Neural progenitor cell (in vitro differentiated cells): ENCODE measurements around the gene COL15A1. TPM values are rescaled to one million over a fixed set of nuclear protein-coding genes. Genes with fewer than 3 reads are reported as not detected.
A peak's percentile ranks its signal among the peaks of the same experiment; 100 is the strongest.

Experiments used
- DNase-seq: peaks from one replicate; pipeline ENCODE4 v3.0.0-alpha.2; 2016; ENCODE audit warnings: low spot score
- H2AFZ ChIP-seq: fragments of 200-600 bp; sonication (generic); replicated peaks from 2 replicates; pipeline ENCODE4 v1.6.1; 2016; ENCODE audit warnings: antibody characterized with exemption
- H3F3A ChIP-seq: fragments of 200-600 bp; sonication (generic); 2 replicates; pipeline ENCODE4 v1.6.1; 2016; ENCODE audit warnings: antibody characterized with exemption, low read depth
- H3K27ac ChIP-seq: fragments of 200-600 bp; sonication (generic); 2 replicates; pipeline ENCODE4 v1.5.1; 2016; ENCODE audit warnings: mild to moderate bottlenecking
- H3K27me3 ChIP-seq: fragments of 200-600 bp; sonication (generic); 2 replicates; pipeline ENCODE4 v1.6.1; 2016; ENCODE audit warnings: mild to moderate bottlenecking, moderate library complexity
- H3K36me3 ChIP-seq: fragments of 200-600 bp; sonication (generic); 2 replicates; pipeline ENCODE4 v1.5.1; 2016
- H3K4me1 ChIP-seq: fragments of 200-600 bp; sonication (generic); 2 replicates; pipeline ENCODE4 v1.6.1; 2016; ENCODE audit warnings: mixed run types
- H3K4me2 ChIP-seq: fragments of 200-600 bp; sonication (generic); 2 replicates; pipeline ENCODE4 v1.6.1; 2016
- H3K4me3 ChIP-seq: fragments of 200-600 bp; sonication (generic); 2 replicates; pipeline ENCODE4 v1.5.1; 2016
- H3K79me2 ChIP-seq: fragments of 200-600 bp; sonication (generic); 2 replicates; pipeline ENCODE4 v1.6.1; 2016; ENCODE audit warnings: low read depth
- H3K9ac ChIP-seq: fragments of 200-600 bp; sonication (generic); 2 replicates; pipeline ENCODE4 v1.6.1; 2016
- H3K9me3 ChIP-seq: fragments of 200-600 bp; sonication (generic); 2 replicates; pipeline ENCODE4 v1.5.1; 2016; ENCODE audit warnings: low read depth
- H4K20me1 ChIP-seq: fragments of 200-600 bp; sonication (generic); 2 replicates; pipeline ENCODE4 v1.6.1; 2016; ENCODE audit warnings: low read depth
- H3K27ac Mint-ChIP-seq: 3 replicates; pipeline ENCODE4 v1.8.0; 2021; ENCODE audit warnings: mixed read lengths
- H3K27me3 Mint-ChIP-seq: 2 replicates; pipeline ENCODE4 v1.8.0; 2022; ENCODE audit warnings: low read depth, mild to moderate bottlenecking, inconsistent platforms, moderate library complexity, mixed read lengths; ENCODE audit not compliant: insufficient read depth
- H3K36me3 Mint-ChIP-seq: 3 replicates; pipeline ENCODE4 v1.8.0; 2021; ENCODE audit warnings: mixed read lengths
- H3K4me1 Mint-ChIP-seq: 3 replicates; pipeline ENCODE4 v1.8.0; 2021; ENCODE audit warnings: mixed read lengths
- H3K4me3 Mint-ChIP-seq: 3 replicates; pipeline ENCODE4 v1.8.0; 2021; ENCODE audit warnings: mild to moderate bottlenecking, moderate library complexity, mixed read lengths
- H3K9me3 Mint-ChIP-seq: 3 replicates; pipeline ENCODE4 v1.8.0; 2020; ENCODE audit warnings: mixed read lengths
- CTCF ChIP-seq: fragments of 200-600 bp; sonication (generic); IDR thresholded peaks from 2 replicates; pipeline ENCODE4 v1.5.1; 2017; ENCODE audit warnings: antibody characterized with exemption, mild to moderate bottlenecking
- EZH2 ChIP-seq: fragments of 200-600 bp; sonication (generic); IDR thresholded peaks from 2 replicates; pipeline ENCODE4 v1.6.1; 2017; ENCODE audit warnings: antibody characterized with exemption, mild to moderate bottlenecking, moderate library complexity
- EZH2phosphoT487 ChIP-seq: fragments of 200-600 bp; sonication (generic); IDR thresholded peaks from 2 replicates; pipeline ENCODE4 v1.6.1; 2017; ENCODE audit warnings: antibody characterized with exemption
- total RNA-seq: library from RNA; depleted of rRNA; stranded (reverse); fragments of >200 nt; gene quantifications from 2 replicates; pipeline ENCODE4 v1.2.3, GENCODE V29; 2015; ENCODE audit warnings: low replicate concordance

COL15A1 gene
- total RNA-seq, 1 donor from 2014 or later, result 3.2 TPM

- H3K4me3 ChIP-seq, result no peak overlapping the region
- H3K27me3 ChIP-seq, result peaks cover 41% of the 10 kb centered on the region
- Mint-ChIP-seq H3K27me3 (peaks cover 12% of the 10 kb centered on the region), H3K4me3 (no peak overlapping the region), H3K4me1 (peaks cover 59% of the 10 kb centered on the region), H3K9me3 (no peaks in the 10 kb centered on the region), H3K27ac (no peak overlapping the region), H3K36me3 (no peaks in the 10 kb centered on the region)
- H3K36me3 ChIP-seq, result no peaks in the 10 kb centered on the region
- H3K9ac ChIP-seq, result no peak overlapping the region
- no peak for DNase-seq
- peaks cover 23% of the 10 kb centered on the region for H3K4me1 ChIP-seq
- TF ChIP-seq EZH2 (no peak), EZH2phosphoT487 (no peak)
- H3F3A ChIP-seq, result peaks cover 19% of the 10 kb centered on the region
- H3K4me2 ChIP-seq, result no peak overlapping the region
- H3K9me3 ChIP-seq, result no peaks in the 10 kb centered on the region
- no peaks in the 10 kb centered on the region for H4K20me1 ChIP-seq
- H3K27ac ChIP-seq, result no peak overlapping the region
- no peak overlapping the region for H2AFZ ChIP-seq
- no peaks in the 10 kb centered on the region for H3K79me2 ChIP-seq
Observed at GRCh38 chr9:98974106-98974505, 30.4 kb downstream of the COL15A1 start.

GRCh38 chr9:98974554-98974953 lies 30.8 kb downstream of the COL15A1 start:
- no peaks in the 10 kb centered on the region for H3K79me2 ChIP-seq
- H3K27me3 Mint-ChIP-seq, result peaks cover 12% of the 10 kb centered on the region
- H4K20me1 ChIP-seq, result no peaks in the 10 kb centered on the region
- no peak overlapping the region for H3K4me2 ChIP-seq
- H2AFZ ChIP-seq, result no peak overlapping the region
- no peak overlapping the region for H3K27ac Mint-ChIP-seq
- H3F3A ChIP-seq, result peaks cover 19% of the 10 kb centered on the region
- H3K27ac ChIP-seq, result no peak overlapping the region
- no peak for TF ChIP-seq EZH2
- no peak for TF ChIP-seq EZH2phosphoT487
- TF ChIP-seq CTCF, result no peak
- peaks cover 41% of the 10 kb centered on the region for H3K27me3 ChIP-seq
- peaks cover 27% of the 10 kb centered on the region for H3K4me1 ChIP-seq
- no peak for DNase-seq
- no peak overlapping the region for H3K9ac ChIP-seq
- no peaks in the 10 kb centered on the region for H3K9me3 ChIP-seq
- H3K36me3 ChIP-seq, result no peaks in the 10 kb centered on the region
- no peaks in the 10 kb centered on the region for H3K36me3 Mint-ChIP-seq
- H3K9me3 Mint-ChIP-seq, result no peaks in the 10 kb centered on the region
- no peak overlapping the region for H3K4me3 ChIP-seq
- no peak overlapping the region for H3K4me3 Mint-ChIP-seq
- H3K4me1 Mint-ChIP-seq, result peaks cover 62% of the 10 kb centered on the region

- Histone ChIP-seq H3K27ac (no peak overlapping the region), H3K9me3 (no peaks in the 10 kb centered on the region), H3K9ac (no peak overlapping the region), H3K27me3 (peaks cover 41% of the 10 kb centered on the region), H3K4me3 (peak overlapping the region; percentile 18), H3K79me2 (no peaks in the 10 kb centered on the region), H3K4me2 (peak overlapping the region; percentile 54), H3F3A (peaks cover 19% of the 10 kb centered on the region), H3K36me3 (no peaks in the 10 kb centered on the region), H4K20me1 (no peaks in the 10 kb centered on the region), H3K4me1 (peaks cover 29% of the 10 kb centered on the region), H2AFZ (no peak overlapping the region)
- H3K9me3 Mint-ChIP-seq, result no peaks in the 10 kb centered on the region
- H3K27ac Mint-ChIP-seq, result no peak overlapping the region
- peaks cover 16% of the 10 kb centered on the region for H3K27me3 Mint-ChIP-seq
- peak overlapping the region; percentile 16 for H3K4me3 Mint-ChIP-seq
- DNase-seq, result peak; percentile 91
- TF ChIP-seq CTCF, result peak; percentile 92
- TF ChIP-seq EZH2, result no peak
- H3K36me3 Mint-ChIP-seq, result no peaks in the 10 kb centered on the region
- H3K4me1 Mint-ChIP-seq, result peaks cover 64% of the 10 kb centered on the region
Observed at GRCh38 chr9:98974994-98975712, 31.4 kb downstream of the COL15A1 start.

- no peak for DNase-seq
- no peaks in the 10 kb centered on the region for H3K36me3 Mint-ChIP-seq
- peaks cover 63% of the 10 kb centered on the region for H3K4me1 Mint-ChIP-seq
- peak overlapping the region; percentile 16 for H3K4me3 Mint-ChIP-seq
- H3K9me3 ChIP-seq, result no peaks in the 10 kb centered on the region
- peaks cover 12% of the 10 kb centered on the region for H3K27me3 Mint-ChIP-seq
- H3K36me3 ChIP-seq, result no peaks in the 10 kb centered on the region
- H4K20me1 ChIP-seq, result no peaks in the 10 kb centered on the region
- no peak overlapping the region for H3K4me2 ChIP-seq
- no peaks in the 10 kb centered on the region for H3K9me3 Mint-ChIP-seq
- H3K27me3 ChIP-seq, result peaks cover 41% of the 10 kb centered on the region
- H3K79me2 ChIP-seq, result no peaks in the 10 kb centered on the region
- no peak overlapping the region for H3K27ac Mint-ChIP-seq
- no peak overlapping the region for H2AFZ ChIP-seq
- no peak overlapping the region for H3K9ac ChIP-seq
- H3K4me1 ChIP-seq, result peaks cover 33% of the 10 kb centered on the region
- peaks cover 19% of the 10 kb centered on the region for H3F3A ChIP-seq
- no peak overlapping the region for H3K27ac ChIP-seq
- no peak overlapping the region for H3K4me3 ChIP-seq
- TF ChIP-seq CTCF (no peak), EZH2phosphoT487 (no peak), EZH2 (no peak)
Observed at GRCh38 chr9:98975838-98976237, 32.1 kb downstream of the COL15A1 start.
